Renal cortex interstitium (tissue), 15 donors: ENCODE results near the gene BRINP3. TPM values are rescaled to one million over a fixed set of nuclear protein-coding genes. Genes with fewer than 3 reads are reported as not detected.
A peak's percentile ranks its signal among the peaks of the same experiment; 100 is the strongest.
"Not testable (repeated sequence)": the region's sequence is repeated elsewhere in the genome, so short reads cannot be mapped to it uniquely, and the experiment has no call there.

Source experiments
- DNase-seq, 11 donors: peaks; one replicate each; pipeline ENCODE4 v3.0.0-alpha.2; 2013; ENCODE audit warnings: low read depth in 9 of 11, low spot score in 4 of 11; ENCODE audit errors: extremely low read depth in 1 of 11
- long read RNA-seq, 16 experiments: transcript quantifications; one replicate each; lab custom pipeline, GENCODE V29; 2026
- polyA plus RNA-seq, 3 donors: library from polyadenylated mRNA; unstranded; fragments of 120-200 nt; gene quantifications; one replicate each; pipeline ENCODE4 v1.2.1, GENCODE V29; 2013; ENCODE audit not compliant: insufficient read length in 3 of 3

The BRINP3 gene
- polyA plus RNA-seq = 1 to 10 TPM; 3.4 to 5.6 (median 4.5) TPM
- long read RNA-seq, donor 1 = 0 reads
- long read RNA-seq, donor 2 = 0 reads
- long read RNA-seq, donor 3 = 0 reads
- long read RNA-seq, donor 4 = 0 reads
- long read RNA-seq, donor 5 = 0 reads
- long read RNA-seq, donor 6 = 0 reads
- long read RNA-seq, donor 7 = 0 reads
- long read RNA-seq, donor 8 = 0 reads
- long read RNA-seq, donor 9 = 0 reads
- long read RNA-seq, donor 10 = 0 reads
- long read RNA-seq, donor 11 = 0 reads
- long read RNA-seq, donor 12 = 0 reads
- long read RNA-seq, donor 13 = 0 reads
- long read RNA-seq, donor 14 = 0 reads
- long read RNA-seq, donor 15 = 0 reads
- long read RNA-seq, donor 16 = 0 reads

- DNase-seq = no peak
Observed at GRCh38 chr1:190477762-190478148, at the start of gene BRINP3. Gene BRINP3 (minus strand): TSS chr1:190477864.

- no peak for DNase-seq
Observed at GRCh38 chr1:190511554-190511953, 33.9 kb upstream of the BRINP3 start.

- DNase-seq = no peak
Observed at GRCh38 chr1:190507357-190507756, 29.7 kb upstream of the BRINP3 start.

- not testable (repeated sequence) for DNase-seq
Observed at GRCh38 chr1:190504539-190504938, 26.9 kb upstream of the BRINP3 start.

GRCh38 chr1:190497565-190497964 lies 19.9 kb upstream of the BRINP3 start:
- DNase-seq = no peak

GRCh38 chr1:190494451-190494850 lies 16.8 kb upstream of the BRINP3 start:
- no peak for DNase-seq

GRCh38 chr1:190491404-190491803 lies 13.7 kb upstream of the BRINP3 start:
- no peak for DNase-seq

- DNase-seq = no peak
Observed at GRCh38 chr1:190484045-190484444, 6.4 kb upstream of the BRINP3 start.

GRCh38 chr1:190480231-190480630 lies 2.6 kb upstream of the BRINP3 start:
- DNase-seq = no peak

GRCh38 chr1:190479516-190479915 lies 1.9 kb upstream of the BRINP3 start:
- no peak for DNase-seq

GRCh38 chr1:190479050-190479397 lies 1.4 kb upstream of the BRINP3 start:
- peak in 1 of 11 donors; percentile 14 for DNase-seq

GRCh38 chr1:190478149-190479049 lies 735 bp upstream of the BRINP3 start:
- DNase-seq = peak in 3 of 11 donors; percentile 13 to 22 (median 21)

GRCh38 chr1:190476806-190477205 lies 858 bp downstream of the BRINP3 start:
- DNase-seq = no peak

- DNase-seq = no peak
Observed at GRCh38 chr1:190476321-190476720, 1.3 kb downstream of the BRINP3 start.

- DNase-seq = peak in 1 of 11 donors; percentile 15
Observed at GRCh38 chr1:190475421-190476141, 2.1 kb downstream of the BRINP3 start.

- peak in 1 of 11 donors; percentile 12 for DNase-seq
Observed at GRCh38 chr1:190474650-190475211, 2.9 kb downstream of the BRINP3 start.

- no peak for DNase-seq
Observed at GRCh38 chr1:190474010-190474409, 3.7 kb downstream of the BRINP3 start.

GRCh38 chr1:190472494-190472893 lies 5.2 kb downstream of the BRINP3 start:
- no peak for DNase-seq

- no peak for DNase-seq
Observed at GRCh38 chr1:190472042-190472441, 5.6 kb downstream of the BRINP3 start.
